GM12873 (cell line): ENCODE data around the gene ELP4.

Experiments
- TF ChIP-seq, protein P1 (sequence below): IDR thresholded peaks from 2 replicates; pipeline ENCODE4 v1.5.1; 2012; ENCODE audit warnings: low read depth, mild to moderate bottlenecking, moderate library complexity, low read length, control low read depth; ENCODE audit not compliant: insufficient read depth; ENCODE audit errors: missing control alignments

ELP4 gene

DNA sequence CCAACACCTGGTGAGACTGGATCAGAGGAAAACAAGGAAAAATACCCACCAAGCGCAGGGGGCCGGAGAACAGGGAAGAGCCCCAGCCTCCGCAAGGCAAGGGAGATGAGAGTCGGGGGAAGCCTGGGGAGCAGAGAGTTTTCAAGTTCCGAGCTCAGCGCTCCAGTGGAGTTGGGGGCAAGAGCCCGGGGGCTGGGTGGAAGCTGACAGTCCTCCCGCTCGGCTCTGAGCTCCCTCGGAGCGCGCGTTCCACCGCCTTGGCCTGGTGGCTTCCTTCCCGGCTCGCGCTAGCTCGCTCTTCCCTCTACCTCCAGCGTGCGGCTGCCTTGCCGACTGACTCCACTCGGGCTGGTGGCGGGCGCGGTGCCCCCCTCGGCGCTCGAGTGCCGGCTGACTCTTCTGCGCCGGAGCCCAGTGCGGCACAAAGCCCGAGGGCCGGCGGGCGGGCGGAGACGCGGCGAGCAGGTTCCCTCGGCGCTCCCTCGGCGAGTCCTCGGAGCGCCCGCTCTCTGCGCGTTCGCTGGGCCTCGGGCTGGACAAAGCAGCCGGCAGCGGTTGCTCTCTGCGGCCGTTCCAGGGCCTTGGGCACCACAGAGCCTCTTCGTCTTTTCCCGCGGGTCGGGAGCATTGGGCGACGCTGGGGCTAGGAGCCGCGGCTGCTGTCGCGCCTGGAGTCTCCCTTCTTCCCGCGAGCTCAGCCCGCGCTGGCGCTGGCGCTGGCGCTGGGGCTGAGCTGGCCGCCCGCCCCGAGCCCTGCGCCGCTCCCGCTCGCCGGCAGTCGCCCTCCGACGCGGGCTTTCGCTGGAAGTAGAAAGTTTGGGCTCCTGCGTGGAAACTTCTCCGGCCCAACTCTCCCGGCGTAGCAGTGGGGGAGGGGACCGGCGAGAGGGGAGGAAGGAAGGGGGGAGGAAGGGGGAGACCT lies 300.6 kb downstream of the ELP4 start:
- TF ChIP-seq, protein P1, sequence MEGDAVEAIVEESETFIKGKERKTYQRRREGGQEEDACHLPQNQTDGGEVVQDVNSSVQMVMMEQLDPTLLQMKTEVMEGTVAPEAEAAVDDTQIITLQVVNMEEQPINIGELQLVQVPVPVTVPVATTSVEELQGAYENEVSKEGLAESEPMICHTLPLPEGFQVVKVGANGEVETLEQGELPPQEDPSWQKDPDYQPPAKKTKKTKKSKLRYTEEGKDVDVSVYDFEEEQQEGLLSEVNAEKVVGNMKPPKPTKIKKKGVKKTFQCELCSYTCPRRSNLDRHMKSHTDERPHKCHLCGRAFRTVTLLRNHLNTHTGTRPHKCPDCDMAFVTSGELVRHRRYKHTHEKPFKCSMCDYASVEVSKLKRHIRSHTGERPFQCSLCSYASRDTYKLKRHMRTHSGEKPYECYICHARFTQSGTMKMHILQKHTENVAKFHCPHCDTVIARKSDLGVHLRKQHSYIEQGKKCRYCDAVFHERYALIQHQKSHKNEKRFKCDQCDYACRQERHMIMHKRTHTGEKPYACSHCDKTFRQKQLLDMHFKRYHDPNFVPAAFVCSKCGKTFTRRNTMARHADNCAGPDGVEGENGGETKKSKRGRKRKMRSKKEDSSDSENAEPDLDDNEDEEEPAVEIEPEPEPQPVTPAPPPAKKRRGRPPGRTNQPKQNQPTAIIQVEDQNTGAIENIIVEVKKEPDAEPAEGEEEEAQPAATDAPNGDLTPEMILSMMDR: no peak

DNA sequence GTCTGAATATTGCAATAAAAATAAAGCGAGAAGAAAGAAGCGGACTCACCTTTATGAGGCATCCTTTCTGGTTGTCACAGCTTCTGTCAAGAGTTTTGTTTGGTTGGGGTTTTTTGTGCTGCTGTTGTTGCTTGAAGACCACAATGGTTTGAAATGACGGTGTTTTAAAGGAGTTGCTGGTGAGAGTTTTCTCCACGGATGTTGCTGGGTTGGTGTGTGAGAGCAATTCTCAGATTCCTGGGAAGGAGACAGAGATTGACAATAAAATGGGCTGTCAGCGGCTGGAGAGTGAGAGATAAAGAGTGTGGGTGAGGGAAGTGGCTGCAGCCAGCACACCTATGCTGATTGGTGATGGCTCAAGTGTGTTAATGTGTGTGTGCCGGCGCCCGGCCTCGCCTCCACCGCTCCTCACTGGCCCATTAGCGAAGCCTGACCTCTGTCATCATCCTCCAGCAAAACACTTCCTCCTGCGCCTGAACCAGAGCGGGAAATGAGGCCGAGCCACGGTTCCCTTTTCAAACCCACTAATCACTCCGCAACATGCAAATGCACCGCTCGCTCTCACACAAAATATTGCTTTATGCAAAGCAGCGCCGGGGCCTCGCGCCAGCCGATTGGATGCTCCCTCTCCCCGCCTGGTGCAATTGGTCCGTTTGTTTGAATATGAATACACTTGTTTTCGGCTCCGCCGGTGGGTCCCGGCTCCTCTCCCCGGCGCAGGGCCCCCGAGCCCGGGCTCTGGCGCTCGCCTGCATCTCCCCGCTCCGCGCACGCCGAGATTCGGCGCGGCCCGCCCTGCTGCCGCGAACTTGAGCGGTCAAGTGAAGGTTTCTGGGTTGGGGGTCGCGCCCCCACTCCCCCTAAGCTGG lies 301.4 kb downstream of the ELP4 start, which contains the start of gene PAX6:
TSS of gene PAX6 (minus strand) at position 544 of the 869 bp plus-strand sequence. CDS start 4,911 bp downstream, outside the sequence.
- TF ChIP-seq, protein P1: no peak

DNA sequence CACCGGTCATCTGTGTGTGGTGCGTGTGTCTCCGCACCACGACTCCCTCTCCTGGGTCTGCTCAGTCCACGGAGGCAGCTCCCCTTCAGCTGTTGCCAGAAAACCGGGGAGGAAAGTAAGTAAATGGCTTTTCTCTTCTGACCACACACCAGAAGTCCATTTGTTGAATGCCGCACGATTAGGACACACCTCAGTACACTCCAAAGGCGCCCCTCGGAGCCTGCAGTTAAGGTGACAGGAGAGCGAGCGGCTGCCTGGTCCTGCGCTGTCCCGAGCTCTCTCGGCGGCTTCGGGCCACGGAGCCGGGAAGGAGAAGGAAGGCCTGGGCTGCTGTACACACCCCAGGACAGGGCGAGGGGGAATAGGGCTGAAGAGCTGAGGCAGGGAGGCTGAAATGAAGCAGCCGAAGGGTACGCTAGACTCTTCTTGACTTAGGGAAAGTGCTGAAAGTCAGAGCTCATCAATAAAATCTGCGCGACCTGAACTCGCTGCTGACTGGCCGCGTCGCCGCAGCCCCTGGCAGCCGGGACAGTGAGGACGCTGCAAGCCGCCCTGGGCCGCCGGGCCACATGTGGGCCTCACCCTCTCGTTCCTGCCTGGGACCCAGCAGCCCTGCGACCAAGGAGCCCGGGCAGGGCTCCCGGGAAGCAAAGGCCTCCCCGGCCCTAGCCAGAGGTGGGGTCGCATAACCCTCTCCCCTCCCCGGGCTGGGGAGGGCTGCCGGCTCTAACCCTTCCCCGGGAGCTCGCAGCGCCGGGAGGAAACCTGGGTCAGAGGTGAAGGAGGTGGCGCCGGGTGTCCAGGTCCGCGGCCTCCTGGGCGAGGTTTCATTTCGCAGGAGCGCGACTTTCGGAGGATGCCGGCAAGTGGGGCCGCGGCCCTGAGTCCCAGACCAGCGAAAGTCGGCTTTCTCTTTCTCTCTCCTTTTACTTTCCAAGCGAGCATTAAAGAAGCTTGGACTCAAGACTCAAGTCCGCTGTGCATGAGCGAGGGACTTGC lies 303.1 kb downstream of the ELP4 start:
- TF ChIP-seq, protein P1: no peak

DNA sequence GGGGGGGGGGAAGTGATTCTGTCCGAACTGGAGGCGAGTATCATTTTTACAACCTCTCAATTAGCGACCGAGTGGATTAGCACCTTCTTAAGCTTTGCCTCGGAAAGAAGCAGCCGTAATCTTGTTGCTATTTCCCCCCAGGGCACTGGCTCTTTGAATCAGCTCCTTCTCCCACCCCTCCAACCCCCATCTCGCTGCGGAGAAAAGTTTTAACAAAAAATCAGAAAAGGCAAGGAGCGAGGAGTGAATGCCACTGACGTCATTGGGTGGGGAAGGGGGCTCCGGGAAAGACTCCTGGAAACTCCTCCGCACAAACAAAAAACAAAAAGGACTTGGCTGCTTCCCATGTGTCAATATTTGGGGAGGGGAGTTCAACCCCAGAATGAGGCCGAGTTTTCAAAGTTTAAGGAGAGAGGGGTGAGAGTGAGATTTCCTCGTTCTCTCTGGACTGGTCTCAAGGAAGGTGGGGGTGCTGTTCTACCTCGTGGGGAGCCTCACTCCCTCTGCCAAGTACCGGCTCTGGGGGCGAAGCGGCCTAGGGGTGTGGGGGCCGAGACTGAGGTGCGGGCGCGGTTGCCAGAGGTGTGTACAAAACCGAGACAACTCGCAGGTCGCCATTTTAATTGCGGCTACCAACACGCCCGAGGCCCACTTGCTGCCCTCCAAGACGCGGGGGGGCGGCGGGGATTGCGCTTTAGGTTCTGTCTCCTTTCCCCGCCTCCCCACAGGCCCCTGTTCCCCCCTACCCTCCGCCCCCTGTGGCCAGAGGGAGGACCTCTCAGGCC lies 304.0 kb downstream of the ELP4 start:
- TF ChIP-seq, protein P1: no peak

DNA sequence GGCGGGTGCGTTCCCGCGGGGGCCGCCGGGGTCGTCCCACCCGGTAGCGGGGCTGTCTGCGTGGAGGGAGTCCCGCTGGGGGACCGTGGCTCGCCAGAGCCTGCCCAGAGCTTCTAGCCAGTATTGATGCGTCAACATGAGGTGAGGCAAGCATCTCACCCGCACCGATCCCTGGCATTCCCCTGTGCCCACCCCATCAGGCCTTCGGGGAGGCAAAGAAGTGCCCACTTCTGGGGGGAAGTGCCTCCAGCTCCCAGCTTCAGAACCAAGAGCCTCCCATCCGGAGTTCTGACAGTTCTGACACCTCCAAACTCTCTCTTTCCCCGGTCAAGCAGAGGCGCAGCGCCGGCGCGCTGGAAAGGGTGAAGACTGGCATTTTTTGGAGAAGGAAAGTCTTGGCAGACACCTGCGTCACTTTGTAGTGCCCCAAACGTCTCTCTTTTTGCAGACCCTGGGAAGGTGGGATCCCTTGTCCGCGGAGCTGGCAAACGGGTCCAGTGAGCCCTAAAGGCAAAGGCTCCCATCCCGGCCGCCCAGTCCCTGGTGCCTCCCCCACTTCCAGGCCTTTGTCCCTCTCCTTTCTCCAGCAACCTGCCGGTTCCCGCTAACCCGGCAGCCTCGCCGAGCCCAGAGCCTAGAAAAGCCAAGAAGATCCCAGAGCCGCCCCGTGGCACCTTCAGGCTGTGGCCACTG lies 304.8 kb downstream of the ELP4 start:
- TF ChIP-seq, protein P1: no peak
